NB4 (cell line): ENCODE results near the gene RNF25.

Experiments used
- MYC ChIP-seq: IDR thresholded peaks from 2 replicates; pipeline ENCODE4 v1.6.1; 2011; ENCODE audit warnings: low read depth, low read length
- POLR2A ChIP-seq: IDR thresholded peaks from 2 replicates; pipeline ENCODE4 v1.6.1; 2011; ENCODE audit warnings: mild to moderate bottlenecking; ENCODE audit not compliant: insufficient read length; ENCODE audit errors: extremely low read depth
- TF ChIP-seq, protein P1 (sequence below): IDR thresholded peaks from one replicate; pipeline ENCODE4 v1.5.1; 2012; ENCODE audit warnings: low read depth, low read length
- TF ChIP-seq, protein P2 (sequence below): IDR thresholded peaks from 2 replicates; pipeline ENCODE4 v1.6.1; 2011; ENCODE audit warnings: low read depth, low read length

DNA sequence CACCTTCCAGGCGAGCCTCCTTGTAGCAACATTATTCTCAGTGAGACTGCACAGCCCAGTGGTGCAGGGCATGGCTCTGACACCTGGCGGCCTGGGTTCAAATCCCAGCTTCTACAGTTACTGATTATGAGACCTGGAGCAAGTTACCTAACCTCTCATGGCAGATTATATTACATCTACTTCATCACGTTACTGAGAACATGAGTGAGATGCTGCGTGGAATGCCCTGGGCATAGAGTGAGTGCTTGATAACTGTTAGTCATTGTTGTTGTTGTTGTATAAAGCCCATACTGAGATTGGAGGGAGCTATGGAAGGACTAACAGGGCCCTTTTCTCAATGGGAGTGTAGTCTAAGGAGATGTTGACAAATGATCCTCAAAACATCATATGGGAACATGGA is 45.4 kb downstream of the RNF25 start:
- TF ChIP-seq, protein P1, sequence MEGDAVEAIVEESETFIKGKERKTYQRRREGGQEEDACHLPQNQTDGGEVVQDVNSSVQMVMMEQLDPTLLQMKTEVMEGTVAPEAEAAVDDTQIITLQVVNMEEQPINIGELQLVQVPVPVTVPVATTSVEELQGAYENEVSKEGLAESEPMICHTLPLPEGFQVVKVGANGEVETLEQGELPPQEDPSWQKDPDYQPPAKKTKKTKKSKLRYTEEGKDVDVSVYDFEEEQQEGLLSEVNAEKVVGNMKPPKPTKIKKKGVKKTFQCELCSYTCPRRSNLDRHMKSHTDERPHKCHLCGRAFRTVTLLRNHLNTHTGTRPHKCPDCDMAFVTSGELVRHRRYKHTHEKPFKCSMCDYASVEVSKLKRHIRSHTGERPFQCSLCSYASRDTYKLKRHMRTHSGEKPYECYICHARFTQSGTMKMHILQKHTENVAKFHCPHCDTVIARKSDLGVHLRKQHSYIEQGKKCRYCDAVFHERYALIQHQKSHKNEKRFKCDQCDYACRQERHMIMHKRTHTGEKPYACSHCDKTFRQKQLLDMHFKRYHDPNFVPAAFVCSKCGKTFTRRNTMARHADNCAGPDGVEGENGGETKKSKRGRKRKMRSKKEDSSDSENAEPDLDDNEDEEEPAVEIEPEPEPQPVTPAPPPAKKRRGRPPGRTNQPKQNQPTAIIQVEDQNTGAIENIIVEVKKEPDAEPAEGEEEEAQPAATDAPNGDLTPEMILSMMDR, result no peak
- no peak for TF ChIP-seq POLR2A
- TF ChIP-seq, protein P2, sequence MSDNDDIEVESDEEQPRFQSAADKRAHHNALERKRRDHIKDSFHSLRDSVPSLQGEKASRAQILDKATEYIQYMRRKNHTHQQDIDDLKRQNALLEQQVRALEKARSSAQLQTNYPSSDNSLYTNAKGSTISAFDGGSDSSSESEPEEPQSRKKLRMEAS, result no peak
- TF ChIP-seq MYC, result no peak
